H4 (cell line): ENCODE measurements around the gene ANKFN1. TPM values are rescaled to one million over a fixed set of nuclear protein-coding genes. Genes with fewer than 3 reads are reported as not detected.

Experiments used
- DNase-seq: peaks from one replicate; pipeline ENCODE4 v3.0.0-alpha.2; 2015; ENCODE audit warnings: low spot score
- total RNA-seq: library from RNA; depleted of rRNA; stranded (reverse); fragments of >200 nt; shearing (Covaris generic); gene quantifications from 2 replicates; pipeline ENCODE4 v1.2.3, GENCODE V29; 2014

The ANKFN1 gene
- total RNA-seq, 1 experiment from 2014 or later = 0.46 TPM

DNA sequence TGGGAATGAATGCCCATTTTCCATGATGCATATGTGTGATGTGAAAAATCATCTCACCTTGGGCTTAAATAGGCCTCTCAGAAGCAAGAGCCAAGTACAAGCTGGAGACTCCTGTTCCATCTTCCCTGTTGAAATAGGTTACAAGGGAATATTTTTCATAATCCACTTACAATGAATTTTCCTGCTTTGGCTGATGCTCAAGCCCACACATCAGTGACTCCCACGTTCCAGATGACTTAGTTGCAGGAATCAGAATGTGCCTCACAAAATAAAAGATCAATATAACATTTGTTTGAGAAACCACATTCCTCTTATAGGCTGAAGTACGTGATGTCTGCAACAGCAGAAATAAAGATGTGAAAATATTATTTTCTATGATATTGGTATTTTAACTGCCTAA is 24.1 kb downstream of the ANKFN1 start:
- DNase-seq = no peak

DNA sequence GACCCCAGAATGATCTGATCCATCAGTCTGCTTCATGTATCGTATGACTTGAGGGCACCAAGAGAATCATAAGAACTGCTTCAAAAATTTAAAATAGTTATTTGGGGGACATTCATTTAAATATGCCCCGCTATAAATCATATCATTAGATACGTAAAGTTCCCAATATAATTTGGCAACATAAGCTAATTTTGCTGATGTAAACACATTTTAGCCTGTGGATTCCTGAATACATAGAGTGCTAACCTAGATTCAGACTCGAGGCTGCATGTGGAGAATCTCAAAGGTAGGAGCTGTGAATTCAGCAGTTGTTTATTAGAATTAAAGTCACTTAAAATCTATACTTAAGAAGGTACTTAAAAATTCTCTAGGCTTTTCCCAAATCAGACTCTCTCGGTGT is 24.9 kb downstream of the ANKFN1 start:
- no peak for DNase-seq

DNA sequence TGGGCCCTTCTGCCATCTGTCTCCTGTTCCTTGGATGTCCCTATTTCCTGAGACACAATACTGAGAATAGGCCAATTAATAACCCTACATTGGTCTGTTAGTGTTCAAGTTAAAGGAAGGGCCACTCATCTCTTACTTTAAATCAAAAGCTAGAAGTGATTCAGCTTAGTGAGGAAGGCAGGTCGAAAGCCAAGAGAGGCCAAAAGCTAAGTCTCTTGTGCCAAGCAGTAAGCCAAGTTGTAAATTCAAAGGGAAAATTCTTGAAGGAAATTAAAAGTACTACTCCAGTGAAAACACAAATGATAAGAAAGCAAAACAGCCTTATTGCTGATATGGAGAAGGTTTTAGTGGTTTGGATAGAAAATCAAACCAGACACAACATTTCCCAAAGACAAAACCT is 28.8 kb downstream of the ANKFN1 start:
- DNase-seq = no peak

DNA sequence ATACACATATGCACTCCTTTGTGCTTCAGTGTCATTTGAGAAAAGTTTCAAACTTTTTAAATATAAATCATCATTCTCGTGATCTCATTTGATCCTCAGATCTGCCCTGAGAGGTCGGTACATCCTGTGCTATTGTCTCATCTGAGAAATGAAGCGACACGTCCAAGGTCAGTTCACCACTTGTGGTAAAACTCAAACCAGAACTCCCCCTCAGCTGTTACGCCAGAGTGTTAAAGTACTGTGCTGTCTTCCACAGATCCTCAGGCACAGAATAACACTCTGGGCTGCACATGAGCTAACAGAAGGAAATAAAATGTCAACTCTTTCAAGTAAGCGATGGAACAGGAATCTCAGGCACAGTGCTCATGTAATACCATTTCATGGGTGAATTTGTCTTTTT is 31.4 kb downstream of the ANKFN1 start:
- DNase-seq = no peak

DNA sequence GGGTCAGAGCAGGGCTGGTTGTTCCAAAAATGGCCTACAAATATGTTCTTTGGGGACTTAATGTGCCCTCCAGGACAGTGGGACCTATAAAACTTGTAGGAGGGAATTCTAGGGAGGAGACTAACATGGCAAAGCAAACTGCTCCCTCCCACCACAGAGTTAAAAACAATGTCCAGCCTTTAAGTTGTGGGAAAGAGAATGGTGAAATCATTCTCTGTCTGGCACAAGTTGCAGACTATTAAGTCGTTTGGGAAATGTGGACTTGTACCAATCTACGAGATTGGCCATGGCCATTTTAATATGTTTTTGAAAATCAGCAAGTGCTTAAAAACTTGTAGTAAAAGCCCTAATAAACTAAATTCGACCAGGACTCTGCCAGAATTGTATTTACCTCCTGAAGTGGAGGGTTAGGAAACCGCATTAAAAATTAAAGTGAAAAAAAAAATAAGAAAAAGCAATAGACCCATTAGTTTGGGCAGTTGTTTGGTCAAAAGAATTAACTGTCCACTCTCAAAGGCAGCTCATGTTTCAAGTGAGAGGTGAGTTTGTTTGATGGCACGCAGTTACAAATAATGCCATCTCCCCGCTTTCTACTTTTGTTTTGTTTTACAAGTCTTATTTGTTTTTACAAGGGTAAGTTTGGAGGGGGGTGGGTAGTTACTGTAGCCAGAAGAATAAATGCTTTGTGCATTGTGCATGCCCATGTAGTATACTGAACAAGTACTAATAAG is 32.4 kb downstream of the ANKFN1 start:
- peak; percentile 74 for DNase-seq

DNA sequence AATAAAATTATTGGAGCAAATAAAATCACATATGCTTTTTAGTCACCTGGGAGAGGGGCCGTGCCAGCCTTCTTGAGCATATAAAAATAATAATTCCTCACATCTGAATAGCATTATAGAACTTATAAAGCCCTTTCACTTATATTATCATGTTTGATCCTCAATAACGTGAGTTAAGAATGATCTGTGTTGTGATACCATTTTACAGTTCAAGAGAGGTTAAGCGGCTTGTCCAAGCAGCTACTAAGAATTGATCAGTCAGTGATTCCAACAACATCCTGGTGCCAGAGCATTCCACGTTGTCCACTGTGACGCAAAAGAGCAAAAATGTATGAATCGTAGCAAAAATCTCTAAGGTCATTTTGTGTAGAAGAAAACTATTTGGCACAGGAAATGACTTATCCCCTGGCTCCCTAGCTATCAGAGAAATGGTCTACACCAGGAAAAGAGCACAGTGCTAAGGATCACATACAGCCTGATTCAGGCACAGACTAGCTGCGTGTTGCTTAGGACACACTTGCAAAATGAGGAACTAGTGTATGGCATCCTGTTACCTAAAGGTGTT is 33.0 kb downstream of the ANKFN1 start:
- DNase-seq = peak; percentile 39

DNA sequence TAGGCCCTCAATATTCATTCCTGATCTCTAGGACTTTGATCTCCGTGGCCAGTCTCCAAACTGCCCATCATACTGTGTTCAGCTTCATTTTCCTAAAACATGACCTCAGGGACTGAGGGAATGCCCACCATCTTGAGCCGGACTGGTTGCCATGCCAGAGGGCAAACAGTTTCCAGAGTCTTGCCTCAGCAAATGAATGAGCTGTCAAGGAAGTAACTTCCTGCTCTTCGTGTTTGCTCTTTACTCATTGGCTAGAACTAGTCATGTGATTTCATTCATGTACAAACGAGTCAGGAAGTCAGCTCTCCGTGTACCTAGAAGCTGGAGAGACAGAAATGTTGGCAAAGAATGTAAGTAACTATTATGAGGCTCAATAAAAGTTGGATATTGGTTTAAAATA is 50.2 kb downstream of the ANKFN1 start:
- DNase-seq = peak; percentile 68

DNA sequence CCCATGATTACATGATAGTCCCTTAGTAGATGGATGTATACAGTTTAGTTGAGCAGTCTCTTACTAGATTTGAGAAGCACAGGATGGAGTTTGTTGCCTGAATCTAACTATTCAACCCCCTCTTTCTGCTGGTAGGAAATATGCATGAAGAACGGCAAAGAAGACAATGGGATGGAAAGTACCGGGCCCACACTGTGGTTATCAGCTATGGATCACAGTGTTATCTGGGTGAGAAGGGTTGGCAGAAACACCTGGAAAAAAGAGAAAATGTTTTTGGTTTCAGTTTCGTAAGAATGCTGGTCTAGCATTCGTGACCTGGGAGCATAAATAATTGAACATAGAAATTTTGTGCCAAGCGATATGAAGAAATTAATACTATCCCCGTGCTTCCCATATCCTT is 53.1 kb downstream of the ANKFN1 start:
- DNase-seq = no peak

DNA sequence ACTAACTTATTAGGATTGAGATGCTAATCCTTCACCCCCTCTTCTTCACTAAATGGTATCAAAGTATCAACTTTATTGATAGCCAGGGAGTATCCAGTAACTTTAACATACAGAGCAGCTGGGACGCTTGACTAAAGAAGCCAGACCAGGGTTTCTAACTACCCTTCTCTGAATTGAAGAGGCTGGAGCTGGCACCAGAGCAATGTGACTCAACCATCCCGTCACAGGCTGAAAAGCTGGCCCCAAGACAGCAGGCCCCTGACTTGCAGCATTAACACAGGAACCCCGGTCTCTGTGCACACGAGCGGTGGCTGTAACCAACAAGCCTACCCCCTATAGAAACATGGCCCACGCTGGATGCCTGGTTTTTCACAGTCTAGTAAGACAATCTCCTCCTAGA is 59.8 kb downstream of the ANKFN1 start:
- no peak for DNase-seq

DNA sequence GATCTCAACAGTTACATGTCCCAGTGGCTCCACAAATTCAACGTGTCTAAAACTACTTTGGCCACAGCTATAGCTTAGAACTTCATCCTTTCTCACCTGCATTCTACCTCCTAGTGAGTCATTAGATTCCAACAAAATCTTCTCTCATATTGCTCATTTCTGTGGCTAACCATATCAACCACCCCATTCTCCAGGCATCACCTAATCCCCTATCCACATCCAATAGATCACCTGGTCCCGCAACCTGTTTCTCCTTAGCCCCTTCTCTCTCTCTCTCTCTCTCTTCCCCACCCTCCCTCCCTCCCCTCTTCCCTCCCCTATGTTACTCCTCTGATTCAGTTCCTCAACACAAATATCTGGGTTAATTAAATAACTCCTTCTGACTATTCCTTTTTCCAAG is 64.6 kb downstream of the ANKFN1 start:
- DNase-seq = no peak

DNA sequence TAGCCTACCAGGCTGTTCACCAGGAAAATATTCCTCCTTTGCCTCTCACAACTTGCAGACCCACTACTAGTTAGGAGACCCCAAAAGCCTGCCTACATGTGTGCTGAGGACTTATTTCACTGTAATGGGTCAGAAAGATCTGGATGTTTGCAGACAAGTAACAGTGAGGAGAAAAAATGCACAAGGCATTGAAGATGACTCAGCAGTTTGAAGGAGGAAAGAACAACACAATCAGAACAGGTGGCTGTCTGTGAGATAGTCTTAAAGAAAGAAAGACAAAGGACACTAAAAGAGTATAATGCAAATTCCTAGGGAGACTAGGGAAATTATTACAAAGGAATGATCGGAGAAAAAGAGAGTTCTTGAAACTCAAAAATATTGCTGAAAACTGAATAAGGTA is 69.0 kb downstream of the ANKFN1 start:
- no peak for DNase-seq

DNA sequence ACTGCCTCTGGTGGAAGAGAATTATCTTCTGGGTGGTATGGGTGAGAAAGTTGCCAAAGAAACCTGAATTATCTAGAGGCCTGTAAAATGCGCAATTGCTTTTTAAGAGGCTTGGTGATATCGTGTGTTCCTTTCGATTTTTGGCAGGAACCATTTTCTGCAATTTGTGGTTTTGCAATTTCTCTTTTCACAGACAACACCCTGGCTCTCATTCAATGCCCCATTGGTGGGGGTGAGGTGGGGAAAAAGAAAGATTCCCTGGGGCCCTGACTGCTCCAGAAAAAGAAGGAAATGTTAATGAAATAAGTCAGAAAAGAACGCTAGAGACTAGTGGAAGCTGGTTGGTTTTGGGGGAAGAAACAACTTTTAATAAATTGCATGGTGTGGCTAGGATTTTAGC is 77.4 kb downstream of the ANKFN1 start:
- DNase-seq = no peak

DNA sequence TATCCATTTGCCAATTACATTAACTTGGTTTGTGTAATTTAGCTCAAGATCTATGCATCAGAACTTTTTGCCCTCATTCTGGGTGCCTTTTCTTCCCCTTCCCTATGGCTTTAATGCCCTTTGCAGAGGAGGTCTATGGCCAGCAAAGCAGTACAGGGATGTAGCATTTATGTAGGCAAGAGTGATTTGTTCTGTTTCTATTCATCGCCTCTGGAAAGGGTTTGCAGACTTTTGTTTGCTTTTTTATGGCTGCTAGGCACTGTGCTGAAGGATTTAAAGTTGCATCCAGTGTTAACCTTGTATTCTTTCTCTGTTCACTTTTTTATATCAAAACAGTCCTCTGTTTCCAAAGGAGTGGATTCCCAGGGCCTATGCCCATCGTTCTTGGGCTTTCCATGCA is 78.0 kb downstream of the ANKFN1 start:
- DNase-seq = no peak

DNA sequence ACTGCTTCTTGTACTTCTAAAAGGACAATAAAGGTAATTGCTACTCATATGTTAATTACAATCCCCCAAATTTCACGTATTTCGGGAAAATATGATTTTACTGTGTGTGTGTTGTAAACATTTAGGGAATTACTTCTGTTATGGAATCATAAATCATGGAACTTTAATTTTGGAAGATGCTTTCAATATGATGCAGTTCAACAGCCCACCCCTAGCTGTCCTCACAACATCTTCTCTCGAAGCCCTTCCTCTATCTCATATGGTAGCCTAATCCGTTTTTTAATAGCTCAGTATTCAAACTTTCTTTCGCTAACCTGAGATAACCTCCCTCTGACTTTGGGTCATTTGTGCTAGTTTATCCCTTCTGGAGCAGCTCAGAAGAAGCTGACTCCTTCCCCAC is 78.4 kb downstream of the ANKFN1 start:
- no peak for DNase-seq

DNA sequence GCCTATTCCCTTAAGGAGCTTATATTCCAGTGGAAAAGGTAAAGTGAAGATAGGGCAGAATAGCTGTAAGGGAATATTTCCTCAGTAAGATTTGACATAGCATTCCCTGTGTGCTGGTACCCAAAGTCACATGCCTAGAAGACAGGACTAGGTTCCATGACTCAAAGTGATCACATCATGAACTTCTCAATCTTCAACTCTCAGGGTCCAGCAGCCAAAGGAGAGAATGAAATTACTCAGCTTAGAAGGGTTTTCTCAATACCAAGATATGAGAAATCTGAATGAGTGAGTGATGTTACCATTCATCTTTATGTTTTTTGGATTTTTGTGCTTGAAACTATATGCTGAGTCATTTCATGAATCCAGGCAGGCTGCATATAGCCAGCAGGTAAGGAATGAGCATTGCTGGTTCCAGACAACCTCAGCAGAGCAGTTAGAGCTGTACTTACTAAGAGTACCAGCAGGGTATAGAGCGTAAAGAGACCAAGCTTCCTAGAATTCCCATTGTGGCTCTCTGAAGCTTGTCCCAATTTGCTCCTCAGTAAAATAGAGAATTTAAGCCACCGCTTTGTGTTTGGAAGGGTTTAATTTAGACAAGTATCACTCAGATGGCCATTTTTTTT is 91.1 kb downstream of the ANKFN1 start:
- DNase-seq = no peak

DNA sequence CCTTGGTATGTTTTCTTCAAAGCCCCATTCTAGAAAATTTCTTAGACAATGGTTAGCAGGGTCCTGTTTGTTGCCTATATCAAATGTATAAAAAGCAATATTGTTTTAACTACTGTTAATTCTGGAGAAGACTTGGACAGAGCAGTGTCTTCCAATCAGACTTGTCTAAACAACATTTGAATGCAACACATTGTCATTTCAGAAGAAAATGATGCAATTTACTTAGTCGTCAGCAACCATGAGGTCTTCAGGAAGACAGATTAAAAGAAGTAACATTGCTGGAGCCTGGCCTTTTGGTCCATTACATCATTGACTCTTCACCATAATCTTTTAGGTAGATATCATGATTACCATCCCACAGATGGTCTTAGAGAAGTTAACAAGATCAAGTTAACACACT is 94.5 kb downstream of the ANKFN1 start:
- no peak for DNase-seq

DNA sequence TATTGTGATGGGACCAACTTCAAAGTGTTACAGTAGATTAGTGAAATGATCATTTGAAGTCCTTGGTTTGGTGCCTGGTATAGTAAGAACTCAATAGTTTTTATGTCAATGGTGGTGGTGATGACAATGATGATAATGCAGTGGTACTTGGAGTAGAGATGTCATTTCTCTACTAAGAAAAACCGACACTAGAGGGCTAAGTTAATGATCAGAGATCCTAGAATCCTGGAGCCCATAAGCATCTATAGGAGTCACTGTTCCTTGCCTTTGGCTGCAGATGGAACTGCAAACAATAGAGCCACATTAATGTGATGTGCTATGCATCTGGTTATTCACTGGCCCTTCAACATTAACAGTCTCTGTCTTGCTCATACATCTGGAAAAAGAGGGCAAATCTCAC is 103.8 kb downstream of the ANKFN1 start:
- no peak for DNase-seq

DNA sequence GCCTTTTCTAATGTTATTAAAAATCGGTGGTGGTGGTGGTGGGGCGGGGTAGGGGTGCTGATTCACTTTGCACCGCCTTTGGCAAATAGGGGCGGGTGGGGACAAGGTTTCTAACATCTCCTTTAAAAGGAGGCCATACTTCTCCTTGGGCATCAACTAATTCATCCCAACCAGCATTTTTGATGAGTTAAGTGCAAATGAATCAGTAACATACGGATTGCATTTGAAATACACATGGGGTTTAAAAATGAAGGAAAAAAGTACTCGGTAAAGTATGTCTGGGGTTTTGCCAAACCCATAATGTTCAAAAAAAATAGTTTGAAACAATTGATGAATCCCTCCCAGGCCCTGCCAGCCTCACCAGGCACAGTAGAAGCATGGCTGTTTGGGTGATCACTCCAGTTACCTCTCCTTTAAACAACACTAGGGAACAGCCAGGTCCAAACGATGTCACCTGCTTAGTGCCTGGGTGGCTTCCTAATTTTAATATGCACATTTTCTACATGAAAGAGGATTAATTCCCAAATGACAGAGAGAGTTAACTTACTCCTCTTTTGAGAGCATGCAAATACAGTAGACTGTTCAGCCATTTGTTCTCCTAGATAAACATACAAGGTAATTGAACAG is 107.2 kb downstream of the ANKFN1 start:
- DNase-seq = no peak

DNA sequence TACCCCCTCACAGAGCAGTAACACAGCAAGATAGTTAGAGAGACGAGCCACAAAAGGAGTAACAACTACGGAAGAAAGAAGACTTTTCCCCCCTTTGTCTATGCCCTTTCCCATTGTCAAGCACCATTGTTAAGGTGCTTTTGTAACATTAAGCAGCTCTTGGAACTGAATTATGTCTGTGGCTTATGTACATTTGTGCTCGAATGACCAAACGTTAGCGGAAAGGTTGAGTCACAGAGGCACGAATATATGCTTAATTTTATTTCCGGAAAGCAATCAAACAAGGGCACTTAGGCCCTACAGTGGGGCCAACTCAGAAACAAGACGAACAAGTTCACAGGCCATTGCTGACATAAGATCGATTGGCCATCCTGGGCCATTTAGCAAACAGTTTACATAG is 109.5 kb downstream of the ANKFN1 start:
- no peak for DNase-seq

DNA sequence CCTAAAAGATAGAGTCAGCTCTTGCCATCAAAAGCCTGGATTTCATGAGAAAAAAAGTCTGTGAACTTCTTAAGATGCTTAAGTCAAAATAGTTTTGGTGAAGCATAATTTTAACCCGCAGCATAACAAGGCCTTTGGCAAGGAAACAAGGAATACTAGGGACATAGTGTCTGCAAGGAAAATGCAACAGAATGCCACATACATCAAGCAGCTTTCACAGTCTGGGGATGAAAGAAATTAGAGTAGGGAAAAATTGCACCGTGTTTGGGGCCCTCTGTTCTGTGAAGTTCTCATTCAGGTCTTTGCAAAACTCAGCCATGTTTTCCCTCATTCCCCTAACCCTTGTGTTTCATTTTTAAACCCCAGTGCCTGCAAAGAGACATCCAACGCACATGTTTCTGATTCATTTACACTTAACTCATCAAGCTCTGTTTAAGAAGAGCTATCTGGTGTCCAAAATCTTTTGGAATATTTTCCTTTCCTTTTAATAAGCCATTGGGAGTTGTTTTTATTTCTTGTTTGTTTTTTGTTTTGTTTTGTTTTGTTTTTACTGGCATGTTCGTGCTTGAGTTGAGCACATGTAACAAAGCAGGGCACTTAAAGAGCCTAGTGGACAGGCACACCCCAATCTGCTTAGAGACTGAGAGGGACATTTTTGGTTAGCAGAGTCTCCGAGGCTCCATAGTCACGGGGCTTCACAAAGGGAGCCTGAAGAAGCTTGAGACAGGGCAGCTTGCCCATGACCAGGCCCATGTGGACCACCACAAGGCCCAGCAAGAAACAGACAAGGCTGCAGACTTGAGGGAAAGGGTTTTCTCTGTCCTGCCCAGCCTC is 116.5 kb downstream of the ANKFN1 start:
- DNase-seq = no peak

DNA sequence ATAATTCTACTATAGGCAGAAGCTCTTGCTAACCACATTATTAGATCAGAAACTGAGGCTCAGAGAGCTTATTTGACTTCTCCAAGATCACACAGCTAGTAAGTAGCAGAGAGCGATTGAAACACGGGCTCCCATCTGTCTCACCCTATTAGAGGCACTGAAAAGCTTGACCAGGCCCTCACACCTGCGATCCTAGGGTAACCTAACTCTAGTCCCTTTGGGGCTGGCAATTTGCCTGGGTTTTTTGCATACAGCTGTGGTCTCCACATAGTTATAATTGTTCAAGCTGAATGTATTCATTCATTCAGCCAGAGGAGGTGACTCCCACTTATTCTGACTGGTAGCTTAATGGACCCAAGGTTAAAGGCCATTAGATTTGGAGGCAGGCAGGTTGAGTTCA is 121.2 kb downstream of the ANKFN1 start:
- DNase-seq = no peak

DNA sequence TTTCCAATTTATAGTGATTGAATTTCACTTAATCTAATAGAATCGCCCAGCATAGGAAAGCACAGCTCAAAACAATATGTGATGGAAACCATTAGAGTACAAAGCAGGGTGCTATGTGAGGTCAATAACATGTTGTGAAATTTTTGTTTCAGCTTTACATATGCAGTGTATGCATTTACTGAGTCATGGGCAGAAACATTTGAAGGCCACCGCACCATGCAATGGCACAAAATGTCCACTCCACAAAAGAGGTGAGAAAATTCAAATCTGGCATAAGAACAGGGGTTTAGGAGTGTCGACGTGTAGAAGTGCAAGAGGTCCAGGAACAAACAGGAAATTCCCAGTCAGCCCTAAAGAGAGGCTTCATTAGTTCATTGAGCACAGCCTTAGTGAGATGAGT is 131.2 kb downstream of the ANKFN1 start:
- no peak for DNase-seq
